GM06990 (cell line): ENCODE results near the gene BST1.

Source experiments
- DNase-seq: peaks from one replicate; pipeline ENCODE4 v3.0.0-alpha.2; 2011; ENCODE audit not compliant: insufficient read length; ENCODE audit errors: extremely low read depth
- H3K27me3 ChIP-seq: replicated peaks from 2 replicates; pipeline ENCODE4 v1.6.0; 2011; ENCODE audit warnings: low read length; ENCODE audit not compliant: control insufficient read depth, insufficient read depth
- H3K36me3 ChIP-seq: 2 replicates; pipeline ENCODE4 v1.5.1; 2011; ENCODE audit warnings: low read length; ENCODE audit not compliant: control insufficient read depth, insufficient read depth
- H3K4me3 ChIP-seq: replicated peaks from 2 replicates; pipeline ENCODE4 v1.5.1; 2011; ENCODE audit warnings: low read depth, mild to moderate bottlenecking, control low read depth, low read length
- CTCF ChIP-seq: IDR thresholded peaks from 2 replicates; pipeline ENCODE4 v1.5.1; 2011; ENCODE audit warnings: low read length, control low read depth, mild to moderate bottlenecking, inconsistent platforms; ENCODE audit not compliant: insufficient read depth, poor library complexity, severe bottlenecking

Gene BST1

GRCh38 chr4:15779306-15779705 is 76.4 kb downstream of the BST1 start:
- DNase-seq, result no peak
- TF ChIP-seq CTCF, result peak; percentile 14
- Histone ChIP-seq H3K27me3 (no peaks in the 10 kb centered on the region), H3K36me3 (no peaks in the 10 kb centered on the region; the same call in 1 of the 2 replicates), H3K4me3 (peak overlapping the region; percentile 71)

- no peaks in the 10 kb centered on the region; the same call in 1 of the 2 replicates for H3K36me3 ChIP-seq
- H3K4me3 ChIP-seq, result peak overlapping the region; percentile 71
- no peak for DNase-seq
- TF ChIP-seq CTCF, result no peak
- H3K27me3 ChIP-seq, result no peaks in the 10 kb centered on the region
Observed at GRCh38 chr4:15779809-15780208, 76.9 kb downstream of the BST1 start.

- Histone ChIP-seq H3K36me3 (no peaks in the 10 kb centered on the region; the same call in 1 of the 2 replicates), H3K4me3 (no peak overlapping the region)
- DNase-seq, result peak; percentile 54
Observed at GRCh38 chr4:15781427-15782095, 78.7 kb downstream of the BST1 start.

More at GRCh38 chr4:15781427-15782095, 78.7 kb downstream of the BST1 start:
- H3K27me3 ChIP-seq, result no peaks in the 10 kb centered on the region
- TF ChIP-seq CTCF, result no peak
